Fibroblast of lung (primary cell): ENCODE measurements around the gene SLC6A17.

Experiments
- EZH2 ChIP-seq: IDR thresholded peaks from 2 replicates; pipeline ENCODE4 v1.5.1; 2012; ENCODE audit warnings: low read length, control low read depth, mild to moderate bottlenecking; ENCODE audit errors: missing control alignments
- TF ChIP-seq, protein P1 (sequence below), 2 donors: IDR thresholded peaks in 1 of 2; conservative IDR thresholded peaks in 1 of 2; 1 replicate in 1 of 2; 2 replicates in 1 of 2; pipeline ENCODE4 v1.5.1; 2011 to 2012; ENCODE audit warnings: low read length in 2 of 2, control low read depth in 1 of 2, inconsistent platforms in 1 of 2, low read depth in 1 of 2, mild to moderate bottlenecking in 1 of 2

DNA sequence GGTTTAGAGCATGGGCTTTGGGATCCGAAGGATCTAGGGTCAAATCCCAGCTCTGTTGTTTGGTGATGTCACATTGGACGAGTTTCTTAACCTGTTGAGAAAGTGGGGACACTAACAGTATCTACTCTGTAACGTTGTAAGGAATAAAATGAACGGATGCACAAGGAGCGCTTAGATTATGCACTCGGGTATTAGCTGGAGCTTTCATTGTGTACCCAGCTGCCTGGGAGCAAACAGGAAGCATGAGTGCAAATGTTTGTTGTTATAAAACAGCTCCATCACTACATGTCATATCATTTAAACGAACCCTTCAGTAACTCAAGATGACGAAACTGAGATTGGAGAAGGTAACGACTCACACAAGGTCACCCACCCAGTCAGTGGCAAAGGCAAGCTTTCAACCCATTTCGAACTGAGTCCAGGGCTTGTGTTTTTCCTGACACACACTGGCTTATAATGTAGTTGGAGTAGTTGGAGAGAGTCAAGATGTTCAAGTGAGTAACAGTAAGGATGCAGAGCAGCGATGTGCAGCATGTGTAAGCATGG lies 16.2 kb upstream of the SLC6A17 start:
- TF ChIP-seq EZH2: no peak
- TF ChIP-seq, protein P1, sequence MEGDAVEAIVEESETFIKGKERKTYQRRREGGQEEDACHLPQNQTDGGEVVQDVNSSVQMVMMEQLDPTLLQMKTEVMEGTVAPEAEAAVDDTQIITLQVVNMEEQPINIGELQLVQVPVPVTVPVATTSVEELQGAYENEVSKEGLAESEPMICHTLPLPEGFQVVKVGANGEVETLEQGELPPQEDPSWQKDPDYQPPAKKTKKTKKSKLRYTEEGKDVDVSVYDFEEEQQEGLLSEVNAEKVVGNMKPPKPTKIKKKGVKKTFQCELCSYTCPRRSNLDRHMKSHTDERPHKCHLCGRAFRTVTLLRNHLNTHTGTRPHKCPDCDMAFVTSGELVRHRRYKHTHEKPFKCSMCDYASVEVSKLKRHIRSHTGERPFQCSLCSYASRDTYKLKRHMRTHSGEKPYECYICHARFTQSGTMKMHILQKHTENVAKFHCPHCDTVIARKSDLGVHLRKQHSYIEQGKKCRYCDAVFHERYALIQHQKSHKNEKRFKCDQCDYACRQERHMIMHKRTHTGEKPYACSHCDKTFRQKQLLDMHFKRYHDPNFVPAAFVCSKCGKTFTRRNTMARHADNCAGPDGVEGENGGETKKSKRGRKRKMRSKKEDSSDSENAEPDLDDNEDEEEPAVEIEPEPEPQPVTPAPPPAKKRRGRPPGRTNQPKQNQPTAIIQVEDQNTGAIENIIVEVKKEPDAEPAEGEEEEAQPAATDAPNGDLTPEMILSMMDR (conservative IDR thresholded peaks at IDR 0.05 in 1 of 2, IDR thresholded peaks at IDR 0.05 in 1 of 2; ENCODE audit: low read depth in 1 of 2, low read length in 2 of 2): no peak
